Stimulated activated CD4-positive, alpha-beta T cell treated with anti-CD3 and anti-CD28 coated beads, TNF-alpha, amount 100 ng/mL, for 24 hours (primary cell): ENCODE results near the gene JPH4.
A peak's percentile ranks its signal among the peaks of the same experiment; 100 is the strongest.

ENCODE experiments used
- DNase-seq, 3 experiments: peaks; one replicate each; pipeline ENCODE4 v3.0.0-alpha.2; 2020; ENCODE audit warnings: low read depth in 3 of 3

Gene JPH4

GRCh38 chr14:23563473-23564180, 15.0 kb downstream of the JPH4 start:
- no peak for DNase-seq

- DNase-seq, result peak; percentile 35 to 50 (median 45)
Observed at GRCh38 chr14:23562822-23563472, 15.6 kb downstream of the JPH4 start.

- DNase-seq, result no peak
Observed at GRCh38 chr14:23561873-23562821, 16.4 kb downstream of the JPH4 start.

DNA sequence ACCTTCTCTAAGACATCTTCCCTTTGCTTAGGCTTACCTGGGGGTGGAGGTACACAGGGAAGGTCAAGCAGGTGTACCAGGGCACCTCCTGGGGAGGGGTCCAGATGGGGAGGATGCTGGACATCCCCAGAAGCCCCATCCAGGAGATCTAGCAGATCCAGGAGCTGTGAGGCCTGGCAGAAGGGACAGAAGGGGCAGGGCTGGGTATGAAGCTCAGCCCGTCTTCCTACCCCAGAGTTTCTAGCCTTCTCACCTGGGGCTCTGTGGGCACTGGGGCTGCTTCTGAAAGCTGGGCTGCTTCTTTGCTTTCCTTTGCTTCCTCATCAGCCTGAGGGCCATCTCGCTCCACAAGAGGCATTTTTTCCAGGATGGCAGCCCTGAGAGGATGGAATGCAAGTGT, 17.3 kb downstream of the JPH4 start:
- no peak for DNase-seq

DNA sequence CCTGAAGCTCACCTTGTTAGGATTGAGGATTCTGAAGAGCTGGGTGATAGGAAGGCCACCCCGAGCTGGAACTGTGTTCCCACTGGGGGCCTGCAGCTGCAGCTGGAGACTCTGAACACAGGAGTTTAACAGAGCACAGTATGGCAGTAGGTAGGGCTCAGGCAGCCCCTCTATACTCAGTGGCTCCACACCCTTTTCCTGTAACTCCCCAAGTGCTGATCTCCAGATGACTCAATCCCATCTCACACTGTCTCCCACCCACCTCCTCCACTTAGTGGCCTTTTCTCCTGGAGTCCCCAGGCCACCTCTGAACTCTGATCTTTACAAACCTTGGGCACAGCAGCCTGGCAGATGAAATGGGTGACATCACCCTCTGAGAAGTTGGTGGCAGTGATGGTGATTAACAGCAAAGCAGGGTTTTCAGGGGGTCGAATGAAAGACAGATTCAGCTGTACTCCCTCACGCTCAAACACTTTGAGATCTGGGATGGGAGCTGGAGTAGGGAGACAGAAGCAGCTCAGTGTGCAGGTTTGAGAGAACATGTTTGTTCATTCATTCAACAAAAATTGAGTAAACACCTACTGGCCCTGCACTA, 18.6 kb downstream of the JPH4 start:
- DNase-seq, result no peak

GRCh38 chr14:23559010-23559925, 19.3 kb downstream of the JPH4 start:
- DNase-seq, result peak; percentile 37 to 65 (median 49)

GRCh38 chr14:23558346-23559009, 20.1 kb downstream of the JPH4 start:
- no peak for DNase-seq

- DNase-seq, result no peak
Observed at GRCh38 chr14:23557946-23558345, 20.6 kb downstream of the JPH4 start.

DNA sequence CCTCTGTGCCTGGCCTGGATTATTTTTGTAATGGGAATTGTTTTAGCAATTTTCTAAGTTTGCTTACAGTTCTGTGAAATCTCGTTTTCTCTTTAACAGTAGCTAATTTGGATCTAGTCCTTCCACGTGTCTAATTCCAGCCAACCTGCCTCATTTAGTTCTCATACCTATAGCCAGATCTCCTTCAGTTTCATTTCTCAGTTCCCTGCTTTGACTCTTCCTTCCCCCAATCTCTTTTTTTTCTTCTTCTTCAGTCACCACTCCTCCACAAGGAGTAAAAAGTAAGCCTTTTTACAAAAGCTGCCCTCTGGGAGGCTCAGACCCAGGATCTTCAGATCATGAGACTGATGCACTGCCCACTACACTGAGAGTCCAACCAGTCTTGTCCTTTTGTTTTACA, 21.1 kb downstream of the JPH4 start:
- no peak for DNase-seq

DNA sequence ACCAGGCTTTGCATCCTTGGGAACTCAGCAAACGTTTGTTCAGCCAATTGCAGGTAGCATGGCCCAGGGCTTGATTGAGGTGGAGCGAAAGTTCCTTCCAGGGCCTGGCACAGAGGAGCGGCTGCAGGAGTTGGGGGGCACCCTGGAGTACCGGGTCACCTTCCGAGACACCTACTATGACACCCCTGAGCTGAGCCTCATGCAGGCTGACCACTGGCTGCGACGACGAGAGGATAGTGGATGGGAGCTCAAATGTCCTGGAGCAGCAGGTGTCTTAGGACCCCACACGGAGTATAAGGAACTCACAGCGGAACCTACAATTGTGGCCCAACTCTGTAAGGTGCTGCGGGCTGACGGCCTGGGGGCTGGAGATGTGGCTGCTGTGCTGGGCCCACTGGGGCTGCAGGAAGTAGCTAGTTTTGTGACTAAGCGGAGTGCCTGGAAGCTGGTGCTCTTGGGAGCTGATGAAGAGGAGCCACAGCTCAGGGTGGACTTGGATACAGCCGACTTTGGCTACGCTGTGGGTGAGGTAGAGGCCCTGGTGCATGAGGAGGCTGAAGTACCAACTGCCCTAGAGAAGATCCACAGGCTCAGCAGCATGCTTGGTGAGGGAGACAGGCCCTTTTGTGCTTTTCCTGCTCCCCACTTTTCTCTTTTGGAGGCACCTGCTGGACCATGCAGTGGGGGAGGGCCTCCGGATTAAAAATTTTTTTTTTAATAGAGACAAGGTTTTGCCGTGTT, 21.7 kb downstream of the JPH4 start:
- no peak for DNase-seq

DNA sequence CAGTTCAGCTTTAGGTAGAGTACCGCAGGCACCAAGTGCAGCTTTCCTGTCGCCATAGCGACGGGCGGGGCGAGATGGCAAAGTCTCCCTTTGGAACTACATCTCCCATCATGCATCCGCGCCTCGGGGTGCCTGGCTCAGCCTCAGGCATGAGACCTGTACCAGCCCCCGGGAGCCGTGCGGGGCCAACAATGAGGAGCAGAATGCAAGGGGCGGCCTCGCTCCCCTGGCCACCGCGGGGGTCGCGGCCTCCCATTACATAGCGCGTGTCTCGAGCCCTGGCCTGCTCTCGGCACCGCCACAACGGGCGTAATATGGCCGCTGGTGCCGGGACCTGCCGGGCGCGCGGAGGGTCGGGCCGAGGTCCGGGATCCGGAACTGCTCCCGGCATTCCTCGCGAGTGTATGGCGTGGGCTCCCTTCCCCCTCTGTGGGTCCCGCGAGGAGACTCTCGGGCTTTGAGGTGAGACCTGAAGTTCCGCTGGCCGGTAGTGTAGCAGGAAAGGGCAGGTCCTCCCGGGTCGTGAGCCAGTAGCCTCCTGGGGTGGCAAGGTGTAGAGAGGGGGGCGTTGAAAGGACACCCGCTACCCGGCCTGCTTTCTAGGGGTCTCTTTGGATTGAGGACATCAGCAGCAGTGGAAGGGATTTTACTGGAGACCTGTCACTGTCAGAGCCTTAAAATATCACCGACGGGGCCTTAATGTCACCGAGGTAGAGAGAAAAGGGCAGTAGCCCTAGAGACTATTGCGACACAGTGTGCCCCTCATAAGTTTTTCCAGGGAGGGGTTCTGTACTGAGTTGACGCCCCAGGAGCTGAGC, 22.5 kb downstream of the JPH4 start, which contains the start of gene THTPA:
Gene THTPA, plus strand, starts transcription at position 390 of the 818 bp plus-strand sequence. CDS start 487 bp downstream, outside the sequence.
- peak; percentile 84 to 92 (median 88) for DNase-seq

GRCh38 chr14:23555533-23555881, 23.1 kb downstream of the JPH4 start:
- DNase-seq, result no peak

GRCh38 chr14:23551266-23552028, 27.1 kb downstream of the JPH4 start, which contains the start of gene ZFHX2:
TSS of gene ZFHX2 (minus strand) at chr14:23551765. CDS start at chr14:23535325, 16,440 bp downstream.
- DNase-seq, result peak; percentile 70 to 85 (median 74)

- DNase-seq, result no peak
Observed at GRCh38 chr14:23550812-23551265, 27.8 kb downstream of the JPH4 start.

DNA sequence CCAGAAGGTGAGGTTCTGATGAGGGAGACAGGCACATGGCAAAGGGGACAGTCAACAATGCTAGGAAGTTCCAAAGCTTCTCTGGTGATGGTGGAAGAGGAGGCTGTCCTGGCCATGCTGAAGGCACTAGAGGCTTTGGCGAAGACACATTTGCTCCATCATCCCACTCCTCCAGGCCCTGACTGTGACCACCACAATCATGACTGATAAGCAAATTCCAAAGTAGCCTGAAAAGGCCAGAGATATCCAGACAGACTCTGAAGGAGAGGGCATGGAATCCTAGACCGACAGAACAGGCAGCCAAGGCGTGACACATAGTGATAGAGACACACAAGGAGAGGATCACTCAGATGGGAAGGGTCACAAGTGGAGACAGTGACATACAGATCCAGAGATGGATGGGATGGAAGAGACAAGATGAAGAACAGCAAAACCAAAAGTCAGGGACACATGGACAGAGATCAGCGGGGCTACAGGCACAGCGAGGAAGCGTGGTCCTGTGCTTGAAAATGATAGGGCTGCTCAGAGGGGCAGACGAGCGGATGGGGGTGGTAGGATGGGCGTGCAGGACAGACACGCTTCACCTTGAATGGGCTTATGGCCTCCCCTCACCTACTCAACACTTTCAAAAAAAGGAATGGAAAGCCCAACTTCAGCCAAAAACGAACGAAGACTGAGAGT, 28.3 kb downstream of the JPH4 start:
- no peak for DNase-seq

GRCh38 chr14:23548351-23549318, 30.0 kb downstream of the JPH4 start:
- DNase-seq, result no peak
